Natural killer cell (primary cell): ENCODE results near the gene PKD1. TPM values are rescaled to one million over a fixed set of nuclear protein-coding genes. Genes with fewer than 3 reads are reported as not detected.
A peak's percentile ranks its signal among the peaks of the same experiment; 100 is the strongest.

Experiments used
- ATAC-seq, 3 donors: fragments of 150-1000 bp in 2 of 3; fragments of 200-7000 bp in 1 of 3; cut with Tn5 transposase; 1 replicate in 1 of 3; 2 replicates in 2 of 3; pipeline ENCODE4 v1.10.0; 2021; ENCODE audit warnings: mild to moderate bottlenecking in 2 of 3, moderate library complexity in 2 of 3
- DNase-seq, 2 donors: peaks; one replicate each; pipeline versions ENCODE4 v3.0.0 to v3.0.0-alpha.2; 2013 to 2021; ENCODE audit warnings: mixed read lengths in 1 of 2
- H3K27ac ChIP-seq: one replicate; pipeline ENCODE4 v1.5.1; 2013; ENCODE audit warnings: mild to moderate bottlenecking, low read length
- H3K27me3 ChIP-seq: one replicate; pipeline ENCODE4 v1.6.1; 2013; ENCODE audit warnings: low read length; ENCODE audit not compliant: control insufficient read depth, insufficient read depth
- H3K36me3 ChIP-seq: one replicate; pipeline ENCODE4 v1.6.1; 2013; ENCODE audit warnings: low read length; ENCODE audit not compliant: control insufficient read depth, insufficient read depth
- H3K4me1 ChIP-seq: one replicate; pipeline ENCODE4 v1.6.1; 2013; ENCODE audit warnings: low read length; ENCODE audit not compliant: control insufficient read depth, insufficient read depth
- H3K4me3 ChIP-seq: one replicate; pipeline ENCODE4 v1.5.1; 2013; ENCODE audit warnings: low read length
- H3K9me3 ChIP-seq: one replicate; pipeline ENCODE4 v1.6.1; 2013; ENCODE audit warnings: low read length; ENCODE audit not compliant: control insufficient read depth, insufficient read depth
- H3K27ac Mint-ChIP-seq, 2 donors: one replicate each; pipeline ENCODE4 v1.8.0; 2022; ENCODE audit warnings: mild to moderate bottlenecking in 2 of 2, mixed read lengths in 2 of 2, moderate library complexity in 1 of 2
- H3K27me3 Mint-ChIP-seq, 2 donors: one replicate each; pipeline ENCODE4 v1.8.0; 2022; ENCODE audit warnings: low read depth in 2 of 2, mixed read lengths in 2 of 2
- H3K36me3 Mint-ChIP-seq: one replicate; pipeline ENCODE4 v1.8.0; 2022; ENCODE audit warnings: mixed read lengths
- H3K4me1 Mint-ChIP-seq, 2 donors: one replicate each; pipeline ENCODE4 v1.8.0; 2022; ENCODE audit warnings: mixed read lengths in 2 of 2
- H3K4me3 Mint-ChIP-seq: one replicate; pipeline ENCODE4 v1.8.0; 2022; ENCODE audit warnings: mild to moderate bottlenecking, moderate library complexity, mixed read lengths
- H3K9me3 Mint-ChIP-seq, 2 donors: one replicate each; pipeline ENCODE4 v1.8.0; 2022; ENCODE audit warnings: mixed read lengths in 2 of 2
- WGBS: methylation state at CpG from one replicate; pipeline ENCODE4 v1.1.7; 2013; ENCODE audit warnings: missing lambda C conversion rate; ENCODE audit not compliant: insufficient coverage; 5-methylcytosine and 5-hydroxymethylcytosine counted together
- intact Hi-C: fragments of 100-400 bp; cut with micrococcal nuclease; formaldehyde crosslinking; loops from one replicate; pipeline ENCODE4 v1.14.2; 2022
- total RNA-seq, 4 donors: library from RNA; stranded (reverse); fragments of 120-200 nt in 1 of 4; gene quantifications; one replicate each; pipeline versions ENCODE4 v1.2.3 to v1.2.4, GENCODE V29; 2013 to 2022
- TF ChIP-seq, protein P1 (sequence below): fragments of 200-600 bp; IDR thresholded peaks from one replicate; pipeline ENCODE4 v1.8.0; 2022; ENCODE audit warnings: antibody characterized with exemption

PKD1 gene
- total RNA-seq, 3 donors from 2014 or later (not counting 1 experiment from before 2014, with no cell fraction given): 87.0 to 105 (median 99.1) TPM

- no peaks in the 10 kb centered on the region for H3K27me3 Mint-ChIP-seq
- no peak for ATAC-seq
- peaks cover 21 to 35% of the 10 kb centered on the region in 2 donors for H3K4me1 Mint-ChIP-seq
- H3K4me3 ChIP-seq: no peak overlapping the region
- DNase-seq: no peak
- TF ChIP-seq, protein P1, sequence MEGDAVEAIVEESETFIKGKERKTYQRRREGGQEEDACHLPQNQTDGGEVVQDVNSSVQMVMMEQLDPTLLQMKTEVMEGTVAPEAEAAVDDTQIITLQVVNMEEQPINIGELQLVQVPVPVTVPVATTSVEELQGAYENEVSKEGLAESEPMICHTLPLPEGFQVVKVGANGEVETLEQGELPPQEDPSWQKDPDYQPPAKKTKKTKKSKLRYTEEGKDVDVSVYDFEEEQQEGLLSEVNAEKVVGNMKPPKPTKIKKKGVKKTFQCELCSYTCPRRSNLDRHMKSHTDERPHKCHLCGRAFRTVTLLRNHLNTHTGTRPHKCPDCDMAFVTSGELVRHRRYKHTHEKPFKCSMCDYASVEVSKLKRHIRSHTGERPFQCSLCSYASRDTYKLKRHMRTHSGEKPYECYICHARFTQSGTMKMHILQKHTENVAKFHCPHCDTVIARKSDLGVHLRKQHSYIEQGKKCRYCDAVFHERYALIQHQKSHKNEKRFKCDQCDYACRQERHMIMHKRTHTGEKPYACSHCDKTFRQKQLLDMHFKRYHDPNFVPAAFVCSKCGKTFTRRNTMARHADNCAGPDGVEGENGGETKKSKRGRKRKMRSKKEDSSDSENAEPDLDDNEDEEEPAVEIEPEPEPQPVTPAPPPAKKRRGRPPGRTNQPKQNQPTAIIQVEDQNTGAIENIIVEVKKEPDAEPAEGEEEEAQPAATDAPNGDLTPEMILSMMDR: no peak
- H3K36me3 ChIP-seq: peaks cover 5% of the 10 kb centered on the region
- WGBS: 78% methylated on average over 13 of the region's 13 CpGs
- H3K27me3 ChIP-seq: no peaks in the 10 kb centered on the region
- peaks cover 64% of the 10 kb centered on the region for H3K4me1 ChIP-seq
- no peak overlapping the region for H3K27ac Mint-ChIP-seq
- peak overlapping the region; percentile 45 for H3K4me3 Mint-ChIP-seq
- no peaks in the 10 kb centered on the region for H3K9me3 Mint-ChIP-seq
- no peaks in the 10 kb centered on the region for H3K9me3 ChIP-seq
- no peaks in the 10 kb centered on the region for H3K36me3 Mint-ChIP-seq
- intact Hi-C loops: loop anchor here (5.0 to 10.0 kb wide), 2 partner anchors 63 to 379 kb away; partner anchors contain the start of genes BRICD5, EME2, MRPS34 and NME3
- H3K27ac ChIP-seq: no peak overlapping the region
Measured at GRCh38 chr16:2151188-2152091, 15.7 kb upstream of the PKD1 start.

GRCh38 chr16:2150418-2151187, 14.9 kb upstream of the PKD1 start:
- Mint-ChIP-seq H3K27ac (no peak overlapping the region), H3K4me1 (peaks cover 14 to 29% of the 10 kb centered on the region in 2 donors), H3K36me3 (no peaks in the 10 kb centered on the region), H3K4me3 (no peak overlapping the region), H3K27me3 (peaks cover 0 to 3% of the 10 kb centered on the region in 2 donors), H3K9me3 (no peaks in the 10 kb centered on the region)
- 81% methylated on average over 15 of the region's 18 CpGs for WGBS
- DNase-seq (no peak), ATAC-seq (no peak)
- peaks cover 57% of the 10 kb centered on the region for H3K4me1 ChIP-seq
- H3K36me3 ChIP-seq: peaks cover 5% of the 10 kb centered on the region
- no peak overlapping the region for H3K4me3 ChIP-seq
- H3K9me3 ChIP-seq: no peaks in the 10 kb centered on the region
- TF ChIP-seq, protein P1: no peak
- intact Hi-C loops: loop anchor here (5.0 to 10.0 kb wide), 2 partner anchors 64 to 378 kb away; partner anchors contain the start of genes BRICD5, EME2, MRPS34 and NME3
- H3K27ac ChIP-seq: no peak overlapping the region
- H3K27me3 ChIP-seq: no peaks in the 10 kb centered on the region

DNA sequence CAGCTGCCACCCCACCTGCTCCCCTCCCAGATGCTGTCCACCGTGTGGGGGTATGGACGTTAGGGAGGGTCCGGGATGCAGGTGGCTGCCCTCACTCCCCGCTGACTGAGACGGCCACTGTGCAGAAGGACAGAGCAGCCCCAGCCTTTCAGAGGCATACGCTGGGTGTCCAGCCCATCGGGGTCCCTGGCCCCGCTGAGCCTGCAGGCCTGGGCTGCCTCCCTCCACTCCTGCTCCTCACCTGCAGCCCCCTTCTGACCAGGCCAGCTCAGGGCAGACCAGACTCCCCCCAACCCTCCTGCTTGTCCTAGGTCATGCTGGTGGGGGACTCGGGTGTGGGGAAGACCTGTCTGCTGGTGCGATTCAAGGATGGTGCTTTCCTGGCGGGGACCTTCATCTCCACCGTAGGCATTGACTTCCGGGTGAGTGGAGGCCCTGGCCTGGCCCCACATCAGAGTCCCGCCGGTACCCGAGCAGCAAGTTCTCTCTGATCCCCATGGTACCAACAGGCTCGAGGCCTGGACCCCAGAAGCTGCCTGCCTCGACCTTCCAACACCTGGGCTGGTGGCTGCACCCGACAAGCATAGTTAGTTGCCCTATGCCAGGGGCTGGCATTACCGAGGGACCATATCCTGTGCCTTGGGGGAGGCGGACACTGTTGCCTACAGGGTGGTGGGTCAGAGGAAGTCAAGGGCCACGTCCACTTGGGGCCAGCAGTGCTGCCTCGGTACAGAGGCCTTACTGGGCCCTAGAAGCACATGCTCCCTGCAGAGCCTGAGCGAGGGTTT, 14.1 kb upstream of the PKD1 start:
- Mint-ChIP-seq H3K27ac (no peak overlapping the region), H3K27me3 (peaks cover 0 to 3% of the 10 kb centered on the region in 2 donors), H3K4me3 (peak overlapping the region; percentile 42), H3K36me3 (no peaks in the 10 kb centered on the region), H3K9me3 (no peaks in the 10 kb centered on the region), H3K4me1 (peaks cover 6 to 21% of the 10 kb centered on the region in 2 donors)
- TF ChIP-seq, protein P1: no peak
- Histone ChIP-seq H3K9me3 (no peaks in the 10 kb centered on the region), H3K27me3 (no peaks in the 10 kb centered on the region), H3K4me3 (no peak overlapping the region), H3K27ac (no peak overlapping the region), H3K4me1 (peaks cover 55% of the 10 kb centered on the region), H3K36me3 (peaks cover 5% of the 10 kb centered on the region)
- ATAC-seq (no peak), DNase-seq (peak in 1 of 2 donors; percentile 19)
- intact Hi-C loops: loop anchor here (5.0 to 10.0 kb wide), 2 partner anchors 65 to 378 kb away; partner anchors contain the start of genes BRICD5, EME2, MRPS34 and NME3
- 67% methylated on average over 24 of the region's 24 CpGs for WGBS
